Panc1 (cell line): ENCODE results near the gene MRPL43. TPM values are rescaled to one million over a fixed set of nuclear protein-coding genes. Genes with fewer than 3 reads are reported as not detected.

Source experiments
- ATAC-seq: fragments of 200-7000 bp; cut with Tn5 transposase; 2 replicates; pipeline ENCODE4 v1.9.1; 2020; ENCODE audit warnings: mild to moderate bottlenecking, moderate library complexity
- BruUV-seq: library from RNA; stranded (reverse); fragments of 400-500 nt; replicated peaks from 2 replicates; lab custom pipeline; 2021; lab: Mats Ljungman, UMichigan
- CTCF ChIA-PET: fragments of 300-600 bp; sonication (Branson Sonifier 250); formaldehyde crosslinking; loops from one replicate; lab custom pipeline; 2022; ENCODE audit warnings: antibody characterized with exemption; lab: Charles Lee
- POLR2A ChIA-PET: fragments of 300-600 bp; sonication (Branson Sonifier 250); formaldehyde crosslinking; loops from one replicate; lab custom pipeline; 2022; ENCODE audit warnings: antibody characterized with exemption; lab: Charles Lee
- DNase-seq: peaks from one replicate; pipeline ENCODE4 v3.0.0-alpha.2; 2010; ENCODE audit warnings: low read depth, low spot score
- H3K27ac ChIP-seq: 2 replicates; pipeline ENCODE4 v1.5.1; 2011; ENCODE audit warnings: mild to moderate bottlenecking, low read length, inconsistent platforms
- H3K27me3 ChIP-seq: fragments of 200-500 bp; sonication (Bioruptor generic); 2 replicates; pipeline ENCODE4 v1.6.0; 2014; ENCODE audit warnings: low read length, inconsistent platforms; ENCODE audit not compliant: control insufficient read depth, insufficient read depth
- H3K36me3 ChIP-seq: fragments of 200-500 bp; sonication (Bioruptor generic); 2 replicates; pipeline ENCODE4 v1.5.1; 2014; ENCODE audit warnings: inconsistent platforms, mild to moderate bottlenecking, low read length, moderate library complexity; ENCODE audit not compliant: control insufficient read depth, insufficient read depth
- H3K4me1 ChIP-seq: 2 replicates; pipeline ENCODE4 v1.5.1; 2011; ENCODE audit warnings: inconsistent platforms, mild to moderate bottlenecking, low read length, moderate library complexity; ENCODE audit not compliant: control insufficient read depth, insufficient read depth
- H3K4me3 ChIP-seq, 2 experiments: 2 replicates each; pipeline ENCODE4 v1.5.1; 2011 to 2012; ENCODE audit warnings: low read depth in 2 of 2, low read length in 2 of 2, mild to moderate bottlenecking in 2 of 2, inconsistent platforms in 1 of 2, moderate library complexity in 1 of 2
- H3K9me3 ChIP-seq: fragments of 200-500 bp; sonication (Bioruptor generic); 2 replicates; pipeline ENCODE4 v1.5.1; 2014; ENCODE audit warnings: low read depth, mild to moderate bottlenecking, inconsistent platforms, low read length, moderate library complexity; ENCODE audit not compliant: control insufficient read depth, insufficient read depth
- POLR2AphosphoS5 ChIP-seq: IDR thresholded peaks from 2 replicates; pipeline ENCODE4 v1.6.1; 2012; ENCODE audit warnings: mild to moderate bottlenecking, low read depth, low read length, moderate library complexity
- SIN3A ChIP-seq: IDR thresholded peaks from 2 replicates; pipeline ENCODE4 v1.6.1; 2012; ENCODE audit warnings: low read depth, mild to moderate bottlenecking, low read length, moderate library complexity, borderline replicate concordance; ENCODE audit not compliant: insufficient read depth
- TCF7L2 ChIP-seq: IDR thresholded peaks from 2 replicates; pipeline ENCODE4 v1.6.1; 2011; ENCODE audit warnings: mild to moderate bottlenecking, low read depth, low read length, inconsistent platforms
- in situ Hi-C: cut with HindIII; loops from 2 replicates; pipeline ENCODE4 v1.10.0; 2016; ENCODE audit warnings: low sequenced_read_pairs, low pct_unique_long_range_greater_than_20kb
- intact Hi-C: fragments of 100-400 bp; cut with micrococcal nuclease; formaldehyde crosslinking; loops from one replicate; pipeline ENCODE4 v1.10.0; 2022; ENCODE audit not compliant: unreplicated experiment
- total RNA-seq: library from RNA; stranded (reverse); gene quantifications from one replicate; pipeline ENCODE4 v1.2.1, GENCODE V29; 2021; ENCODE audit not compliant: unreplicated experiment
- TF ChIP-seq, protein P1 (sequence below): fragments of 450-650 bp; IDR thresholded peaks from 2 replicates; pipeline ENCODE4 v1.5.1; 2017; ENCODE audit warnings: mild to moderate bottlenecking
- TF ChIP-seq, protein P2 (sequence below), 2 experiments: IDR thresholded peaks; 2 replicates each; pipeline ENCODE4 v1.6.1; 2011 to 2012; ENCODE audit warnings: low read depth in 2 of 2, control low read depth in 1 of 2, low read length in 1 of 2, mild to moderate bottlenecking in 1 of 2, moderate library complexity in 1 of 2; ENCODE audit not compliant: insufficient read depth in 1 of 2

The MRPL43 gene
- total RNA-seq, 1 experiment from 2014 or later = 108 TPM

DNA sequence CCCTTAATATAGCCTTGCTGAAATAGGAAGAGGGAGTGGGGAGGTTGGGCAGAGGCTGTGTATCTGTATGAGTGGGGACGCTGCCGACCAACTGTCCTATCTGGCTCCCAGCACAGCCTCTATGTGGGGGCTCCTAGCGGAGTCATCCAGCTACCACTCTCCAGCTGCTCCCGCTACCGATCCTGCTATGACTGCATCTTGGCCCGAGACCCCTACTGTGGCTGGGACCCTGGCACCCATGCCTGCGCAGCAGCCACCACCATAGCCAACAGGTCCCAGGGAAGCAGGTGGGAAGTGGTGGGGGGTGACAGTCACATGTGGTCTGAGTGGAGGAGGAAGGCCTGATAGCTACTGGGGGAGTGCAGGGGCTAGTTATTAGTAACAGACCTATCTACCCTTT lies 6.6 kb downstream of the MRPL43 start:
- ATAC-seq = no peak
- intact Hi-C loops = no loop called here
- no peaks in the 10 kb centered on the region for H3K9me3 ChIP-seq
- no peak overlapping the region for H3K4me3 ChIP-seq
- TF ChIP-seq, protein P1, sequence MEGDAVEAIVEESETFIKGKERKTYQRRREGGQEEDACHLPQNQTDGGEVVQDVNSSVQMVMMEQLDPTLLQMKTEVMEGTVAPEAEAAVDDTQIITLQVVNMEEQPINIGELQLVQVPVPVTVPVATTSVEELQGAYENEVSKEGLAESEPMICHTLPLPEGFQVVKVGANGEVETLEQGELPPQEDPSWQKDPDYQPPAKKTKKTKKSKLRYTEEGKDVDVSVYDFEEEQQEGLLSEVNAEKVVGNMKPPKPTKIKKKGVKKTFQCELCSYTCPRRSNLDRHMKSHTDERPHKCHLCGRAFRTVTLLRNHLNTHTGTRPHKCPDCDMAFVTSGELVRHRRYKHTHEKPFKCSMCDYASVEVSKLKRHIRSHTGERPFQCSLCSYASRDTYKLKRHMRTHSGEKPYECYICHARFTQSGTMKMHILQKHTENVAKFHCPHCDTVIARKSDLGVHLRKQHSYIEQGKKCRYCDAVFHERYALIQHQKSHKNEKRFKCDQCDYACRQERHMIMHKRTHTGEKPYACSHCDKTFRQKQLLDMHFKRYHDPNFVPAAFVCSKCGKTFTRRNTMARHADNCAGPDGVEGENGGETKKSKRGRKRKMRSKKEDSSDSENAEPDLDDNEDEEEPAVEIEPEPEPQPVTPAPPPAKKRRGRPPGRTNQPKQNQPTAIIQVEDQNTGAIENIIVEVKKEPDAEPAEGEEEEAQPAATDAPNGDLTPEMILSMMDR = no peak
- TF ChIP-seq, protein P2, sequence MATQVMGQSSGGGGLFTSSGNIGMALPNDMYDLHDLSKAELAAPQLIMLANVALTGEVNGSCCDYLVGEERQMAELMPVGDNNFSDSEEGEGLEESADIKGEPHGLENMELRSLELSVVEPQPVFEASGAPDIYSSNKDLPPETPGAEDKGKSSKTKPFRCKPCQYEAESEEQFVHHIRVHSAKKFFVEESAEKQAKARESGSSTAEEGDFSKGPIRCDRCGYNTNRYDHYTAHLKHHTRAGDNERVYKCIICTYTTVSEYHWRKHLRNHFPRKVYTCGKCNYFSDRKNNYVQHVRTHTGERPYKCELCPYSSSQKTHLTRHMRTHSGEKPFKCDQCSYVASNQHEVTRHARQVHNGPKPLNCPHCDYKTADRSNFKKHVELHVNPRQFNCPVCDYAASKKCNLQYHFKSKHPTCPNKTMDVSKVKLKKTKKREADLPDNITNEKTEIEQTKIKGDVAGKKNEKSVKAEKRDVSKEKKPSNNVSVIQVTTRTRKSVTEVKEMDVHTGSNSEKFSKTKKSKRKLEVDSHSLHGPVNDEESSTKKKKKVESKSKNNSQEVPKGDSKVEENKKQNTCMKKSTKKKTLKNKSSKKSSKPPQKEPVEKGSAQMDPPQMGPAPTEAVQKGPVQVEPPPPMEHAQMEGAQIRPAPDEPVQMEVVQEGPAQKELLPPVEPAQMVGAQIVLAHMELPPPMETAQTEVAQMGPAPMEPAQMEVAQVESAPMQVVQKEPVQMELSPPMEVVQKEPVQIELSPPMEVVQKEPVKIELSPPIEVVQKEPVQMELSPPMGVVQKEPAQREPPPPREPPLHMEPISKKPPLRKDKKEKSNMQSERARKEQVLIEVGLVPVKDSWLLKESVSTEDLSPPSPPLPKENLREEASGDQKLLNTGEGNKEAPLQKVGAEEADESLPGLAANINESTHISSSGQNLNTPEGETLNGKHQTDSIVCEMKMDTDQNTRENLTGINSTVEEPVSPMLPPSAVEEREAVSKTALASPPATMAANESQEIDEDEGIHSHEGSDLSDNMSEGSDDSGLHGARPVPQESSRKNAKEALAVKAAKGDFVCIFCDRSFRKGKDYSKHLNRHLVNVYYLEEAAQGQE (IDR thresholded peaks at IDR 0.05; ENCODE audit: insufficient read depth in 1 of 2, low read depth in 2 of 2, low read length in 1 of 2) = no peak
- TF ChIP-seq SIN3A = no peak
- no peak for TF ChIP-seq TCF7L2
- TF ChIP-seq POLR2AphosphoS5 = no peak
- no peak for DNase-seq
- no TSS peak for BruUV-seq
- in situ Hi-C loops = no loop called here
- no peak overlapping the region for H3K27ac ChIP-seq
- peaks cover under 1% of the 10 kb centered on the region; the same call in 1 of the 2 replicates for H3K4me1 ChIP-seq
- H3K27me3 ChIP-seq = no peaks in the 10 kb centered on the region
- CTCF ChIA-PET = no interaction called here
- POLR2A ChIA-PET = interaction anchor here (0.7 kb wide), 1 partner anchor 16 kb away, joined by 3 read pairs; no protein-coding TSS in a partner anchor
- no peaks in the 10 kb centered on the region for H3K36me3 ChIP-seq

DNA sequence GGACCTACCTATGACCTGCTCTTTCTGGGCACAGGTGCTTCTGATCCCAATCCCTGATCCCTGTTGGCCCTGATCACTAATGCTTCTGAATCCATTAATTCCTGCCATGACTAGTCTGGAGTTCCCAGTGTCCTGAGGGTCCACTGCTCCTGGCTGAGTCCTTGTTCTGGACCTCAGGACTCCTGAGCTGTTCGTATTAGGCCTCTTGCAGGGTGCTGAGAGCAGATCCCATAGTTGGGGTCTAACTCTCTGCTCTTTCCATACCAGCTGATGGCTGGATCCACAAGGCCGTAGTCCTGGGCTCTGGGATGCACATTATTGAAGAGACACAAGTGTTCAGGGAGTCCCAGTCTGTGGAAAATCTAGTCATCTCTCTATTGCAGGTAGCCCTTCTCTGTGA lies 7.0 kb downstream of the MRPL43 start:
- in situ Hi-C loops (no loop called here), intact Hi-C loops (no loop called here)
- no peaks in the 10 kb centered on the region for H3K9me3 ChIP-seq
- H3K4me3 ChIP-seq = no peak overlapping the region
- BruUV-seq = no TSS peak
- ChIA-PET POLR2A (no interaction called here), CTCF (no interaction called here)
- ATAC-seq = no peak
- no peak for DNase-seq
- no peaks in the 10 kb centered on the region for H3K27me3 ChIP-seq
- H3K36me3 ChIP-seq = no peaks in the 10 kb centered on the region
- H3K4me1 ChIP-seq = no peaks in the 10 kb centered on the region
- no peak for TF ChIP-seq SIN3A
- TF ChIP-seq, protein P2 (IDR thresholded peaks at IDR 0.05; ENCODE audit: insufficient read depth in 1 of 2, low read depth in 2 of 2, low read length in 1 of 2) = no peak
- TF ChIP-seq, protein P1 = no peak
- TF ChIP-seq TCF7L2 = no peak
- TF ChIP-seq POLR2AphosphoS5 = no peak
- H3K27ac ChIP-seq = no peak overlapping the region
